Peyer's patch (tissue), 4 donors: ENCODE data around the gene FFAR1.

Experiments
- CTCF ChIP-seq, 6 experiments: fragments of 450-650 bp in 4 of 6; fragments of 200-600 bp in 2 of 6; sonication (generic) in 1 of 6; IDR thresholded peaks; one replicate each; pipeline ENCODE4 v1.5.1; 2017 to 2019; ENCODE audit warnings: antibody characterized with exemption in 6 of 6, mild to moderate bottlenecking in 3 of 6, moderate library complexity in 1 of 6
- POLR2A ChIP-seq, 2 donors: fragments of 450-650 bp; IDR thresholded peaks; one replicate each; pipeline ENCODE4 v1.5.1; 2017; ENCODE audit warnings: antibody characterized with exemption in 2 of 2, mild to moderate bottlenecking in 2 of 2, moderate library complexity in 2 of 2

GRCh38 chr19:35380450-35381124, 32.9 kb downstream of the FFAR1 start:
- TF ChIP-seq CTCF (IDR thresholded peaks at IDR 0.05) = no peak
- no peak for TF ChIP-seq POLR2A (IDR thresholded peaks at IDR 0.05)
